ENCODE results near the gene FCHO1. TPM values are rescaled to one million over a fixed set of nuclear protein-coding genes. Genes with fewer than 3 reads are reported as not detected.

FCHO1 gene
- total and polyA plus RNA-seq, 10 of the 15 experiments (the other 5 are each of a cell fraction or from before 2014, with no cell fraction given) = 0.14 to 45.8 (median 15.8) TPM

GRCh38 chr19:17718947-17719711 is 32.1 kb upstream of the FCHO1 start, which contains the start of gene MAP1S (continued):
- peak; percentile 29 for TF ChIP-seq RELA (IDR thresholded peaks at IDR 0.05; ENCODE audit: borderline replicate concordance, partially characterized antibody)
- TF ChIP-seq, protein P1, sequence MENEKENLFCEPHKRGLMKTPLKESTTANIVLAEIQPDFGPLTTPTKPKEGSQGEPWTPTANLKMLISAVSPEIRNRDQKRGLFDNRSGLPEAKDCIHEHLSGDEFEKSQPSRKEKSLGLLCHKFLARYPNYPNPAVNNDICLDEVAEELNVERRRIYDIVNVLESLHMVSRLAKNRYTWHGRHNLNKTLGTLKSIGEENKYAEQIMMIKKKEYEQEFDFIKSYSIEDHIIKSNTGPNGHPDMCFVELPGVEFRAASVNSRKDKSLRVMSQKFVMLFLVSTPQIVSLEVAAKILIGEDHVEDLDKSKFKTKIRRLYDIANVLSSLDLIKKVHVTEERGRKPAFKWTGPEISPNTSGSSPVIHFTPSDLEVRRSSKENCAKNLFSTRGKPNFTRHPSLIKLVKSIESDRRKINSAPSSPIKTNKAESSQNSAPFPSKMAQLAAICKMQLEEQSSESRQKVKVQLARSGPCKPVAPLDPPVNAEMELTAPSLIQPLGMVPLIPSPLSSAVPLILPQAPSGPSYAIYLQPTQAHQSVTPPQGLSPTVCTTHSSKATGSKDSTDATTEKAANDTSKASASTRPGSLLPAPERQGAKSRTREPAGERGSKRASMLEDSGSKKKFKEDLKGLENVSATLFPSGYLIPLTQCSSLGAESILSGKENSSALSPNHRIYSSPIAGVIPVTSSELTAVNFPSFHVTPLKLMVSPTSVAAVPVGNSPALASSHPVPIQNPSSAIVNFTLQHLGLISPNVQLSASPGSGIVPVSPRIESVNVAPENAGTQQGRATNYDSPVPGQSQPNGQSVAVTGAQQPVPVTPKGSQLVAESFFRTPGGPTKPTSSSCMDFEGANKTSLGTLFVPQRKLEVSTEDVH (IDR thresholded peaks at IDR 0.05; ENCODE audit: low read depth, partially characterized antibody) = no peak

GRCh38 chr19:17719730-17720400 is 31.4 kb upstream of the FCHO1 start:
- WGBS (ENCODE audit: insufficient coverage, insufficient replicate concordance, low lambda C conversion rate, missing lambda C conversion rate) = under 1% methylated on average over 24 of the region's 38 CpGs
- in situ Hi-C loops (cut with MboI) = no loop called here
- H3K27me3 ChIP-seq (replicated peaks in 1 of 2; ENCODE audit: control insufficient read depth in 2 of 2, insufficient read depth in 2 of 2, low read length in 1 of 2) = no peaks in the 10 kb centered on the region
- peak overlapping the region; percentile 99 for H3K4me3 ChIP-seq
- H3K4me1 ChIP-seq (ENCODE audit: control insufficient read depth, insufficient read depth, low read length) = peaks cover 27% of the 10 kb centered on the region
- ChIA-PET POLR2A (interaction anchor here (1.3 to 3.7 kb wide), 7 partner anchors 13 to 47 kb away, joined by 3 to 21 read pairs (median 7); partner anchors contain the start of gene FCHO1), CTCF (interaction anchor here (0.5 to 3.3 kb wide), 12 partner anchors 9 to 135 kb away, joined by 3 to 23 read pairs (median 4); no protein-coding TSS in a partner anchor), SMC1A (ENCODE audit: uncharacterized antibody, unreplicated experiment) (interaction anchor here (0.7 to 7.6 kb wide), 13 partner anchors 10 to 136 kb away, joined by 3 to 91 read pairs (median 5); partner anchors contain the start of gene FCHO1), RAD21 (ENCODE audit: unreplicated experiment) (interaction anchor here (0.7 to 2.3 kb wide), 10 partner anchors 19 to 213 kb away, joined by 3 to 21 read pairs (median 4); partner anchors contain the start of genes CCDC124 and FCHO1)
- H4K20me1 ChIP-seq (ENCODE audit: control insufficient read depth, insufficient read depth) = no peaks in the 10 kb centered on the region
- no peak for DNase-seq (ENCODE audit: low read depth, low spot score)
- H2AFZ ChIP-seq (ENCODE audit: control insufficient read depth, low read depth, low read length) = no peak overlapping the region
- H3K9ac ChIP-seq (ENCODE audit: control insufficient read depth, insufficient read depth, low read length) = peak overlapping the region; percentile 77
- peaks cover 23% of the 10 kb centered on the region for H3K79me2 ChIP-seq (ENCODE audit: control insufficient read depth, insufficient read depth, low read length)
- H3K27ac ChIP-seq (ENCODE audit: control insufficient read depth, insufficient read depth) = peak overlapping the region; percentile 26; the same call in 1 of the 2 replicates
- ATAC-seq = peak; percentile 22
- peak overlapping the region; percentile 87 for H3K4me2 ChIP-seq (ENCODE audit: control insufficient read depth, insufficient read depth)
- intact Hi-C loops (cut with micrococcal nuclease; ENCODE audit: unreplicated experiment) = loop anchor here (5.0 kb wide), 1 partner anchor 32 kb away; the partner anchor contains the start of gene FCHO1
- peaks cover 6% of the 10 kb centered on the region in 2 experiments; a peak in 3 of 4 replicates for H3K36me3 ChIP-seq (ENCODE audit: control insufficient read depth in 2 of 2, insufficient read depth in 2 of 2, low read length in 1 of 2)
- no peaks in the 10 kb centered on the region for H3K9me3 ChIP-seq (replicated peaks; ENCODE audit: control insufficient read depth, insufficient read depth, low read length)
- FAIRE-seq = no peak
- no TSS peak for BruUV-seq (replicated peaks)
- peak; percentile 52; the same call in 1 of the 2 replicates for TF ChIP-seq BCL11A (IDR thresholded peaks at IDR 0.05; ENCODE audit: low read depth, low read length)
- no peak for TF ChIP-seq CBX5 (IDR thresholded peaks at IDR 0.05; ENCODE audit: low read depth)
- TF ChIP-seq EGR1 (IDR thresholded peaks at IDR 0.05; ENCODE audit: borderline replicate concordance in 1 of 2, low read depth in 2 of 2, low read length in 2 of 2) = 0 out of 3 replicates have a peak, but pooled peaks of 1 of the 2 experiments have one; percentile 23
- peak; percentile 68 for TF ChIP-seq MTA2 (IDR thresholded peaks at IDR 0.05; ENCODE audit: low read depth)
- peak in 1 of 2 experiments; percentile 49; a peak in 1 of 4 replicates for TF ChIP-seq BHLHE40 (IDR thresholded peaks at IDR 0.05; ENCODE audit: borderline replicate concordance in 1 of 2, low read depth in 2 of 2, low read length in 1 of 2)
- no peak for TF ChIP-seq POLR2AphosphoS2 (IDR thresholded peaks at IDR 0.05; ENCODE audit: low read depth, low read length)
- peak; percentile 69 for TF ChIP-seq MEF2B (IDR thresholded peaks at IDR 0.05; ENCODE audit: partially characterized antibody, poor library complexity, severe bottlenecking)
- no peak for TF ChIP-seq PAX5 (IDR thresholded peaks at IDR 0.05; ENCODE audit: borderline replicate concordance, low read depth, low read length)
- peak; percentile 49 for TF ChIP-seq DPF2 (IDR thresholded peaks at IDR 0.05)
- TF ChIP-seq IKZF1 (conservative IDR thresholded peaks at IDR 0.05) = peak; percentile 24; the same call in 1 of the 2 replicates
- TF ChIP-seq TCF12 (IDR thresholded peaks at IDR 0.05; ENCODE audit: low read depth, low read length) = peak; percentile 50; the same call in 1 of the 2 replicates
- no peak for TF ChIP-seq ZNF207 (IDR thresholded peaks at IDR 0.05; ENCODE audit: borderline replicate concordance)
- TF ChIP-seq, protein P2, sequence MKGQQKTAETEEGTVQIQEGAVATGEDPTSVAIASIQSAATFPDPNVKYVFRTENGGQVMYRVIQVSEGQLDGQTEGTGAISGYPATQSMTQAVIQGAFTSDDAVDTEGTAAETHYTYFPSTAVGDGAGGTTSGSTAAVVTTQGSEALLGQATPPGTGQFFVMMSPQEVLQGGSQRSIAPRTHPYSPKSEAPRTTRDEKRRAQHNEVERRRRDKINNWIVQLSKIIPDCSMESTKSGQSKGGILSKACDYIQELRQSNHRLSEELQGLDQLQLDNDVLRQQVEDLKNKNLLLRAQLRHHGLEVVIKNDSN (IDR thresholded peaks at IDR 0.05; ENCODE audit: borderline replicate concordance, extremely low read length, insufficient read depth, low read depth, low read length) = no peak

All from GM12878 (cell line).